DOHH2 (cell line): ENCODE data around the gene CHD9NB.

Source experiments
- H3F3A ChIP-seq: fragments of 200-600 bp; sonication (generic), shearing (Covaris generic); 2 replicates; pipeline ENCODE4 v1.6.0; 2016; ENCODE audit warnings: antibody characterized with exemption, mild to moderate bottlenecking; ENCODE audit not compliant: control insufficient read depth, insufficient read depth
- H3K27ac ChIP-seq: fragments of 200-600 bp; sonication (generic); 2 replicates; pipeline ENCODE4 v1.5.1; 2014; ENCODE audit warnings: low read depth, mild to moderate bottlenecking, low read length, moderate library complexity
- H3K27me3 ChIP-seq: fragments of 200-600 bp; sonication (generic); 2 replicates; pipeline ENCODE4 v1.6.1; 2014; ENCODE audit warnings: mild to moderate bottlenecking, low read length, mixed read lengths; ENCODE audit not compliant: control insufficient read depth
- H3K36me3 ChIP-seq: fragments of 200-600 bp; sonication (generic); 2 replicates; pipeline ENCODE4 v1.6.1; 2014; ENCODE audit warnings: mild to moderate bottlenecking, low read length, moderate library complexity, mixed read lengths; ENCODE audit not compliant: control insufficient read depth
- H3K4me1 ChIP-seq: fragments of 200-600 bp; sonication (generic); 2 replicates; pipeline ENCODE4 v1.6.1; 2014; ENCODE audit warnings: mild to moderate bottlenecking, low read length, mixed read lengths; ENCODE audit not compliant: control insufficient read depth
- H3K4me2 ChIP-seq: fragments of 200-600 bp; sonication (generic); 2 replicates; pipeline ENCODE4 v1.6.0; 2014; ENCODE audit warnings: mild to moderate bottlenecking, low read length, moderate library complexity
- H3K4me3 ChIP-seq: fragments of 200-600 bp; sonication (generic); 2 replicates; pipeline ENCODE4 v1.5.1; 2014; ENCODE audit warnings: mild to moderate bottlenecking, low read length, mixed read lengths
- H3K79me2 ChIP-seq: fragments of 200-600 bp; sonication (generic); 2 replicates; pipeline ENCODE4 v1.6.1; 2014; ENCODE audit warnings: mild to moderate bottlenecking, low read length, mixed read lengths; ENCODE audit not compliant: control insufficient read depth
- H3K9me2 ChIP-seq: fragments of 200-600 bp; sonication (generic); replicated peaks from 2 replicates; pipeline ENCODE4 v1.6.1; 2014; ENCODE audit warnings: mild to moderate bottlenecking, low read length, mixed read lengths; ENCODE audit not compliant: control insufficient read depth
- H3K9me3 ChIP-seq: fragments of 200-600 bp; sonication (generic); 2 replicates; pipeline ENCODE4 v1.6.1; 2014; ENCODE audit warnings: antibody characterized with exemption, low read length, mixed read lengths; ENCODE audit not compliant: control insufficient read depth, insufficient read depth
- H4K20me1 ChIP-seq: fragments of 200-600 bp; sonication (generic); 2 replicates; pipeline ENCODE4 v1.6.0; 2014; ENCODE audit warnings: low read depth, mild to moderate bottlenecking, antibody characterized with exemption, low read length, moderate library complexity; ENCODE audit not compliant: control insufficient read depth, insufficient read depth
- EZH2phosphoT487 ChIP-seq: fragments of 200-600 bp; sonication (generic); IDR thresholded peaks from 2 replicates; pipeline ENCODE4 v1.6.1; 2017; ENCODE audit warnings: borderline replicate concordance, mild to moderate bottlenecking, antibody characterized with exemption, low read length, moderate library complexity, mixed read lengths
- TF ChIP-seq, protein P1 (sequence below): fragments of 200-600 bp; sonication (generic); IDR thresholded peaks from one replicate; pipeline ENCODE4 v1.5.1; 2014; ENCODE audit warnings: antibody characterized with exemption, mild to moderate bottlenecking, low read depth, low read length; ENCODE audit not compliant: poor library complexity, severe bottlenecking

Gene CHD9NB

GRCh38 chr16:53043986-53044601 lies 8.6 kb downstream of the CHD9NB start:
- Histone ChIP-seq H3K79me2 (no peaks in the 10 kb centered on the region), H3K27ac (no peak overlapping the region), H4K20me1 (no peaks in the 10 kb centered on the region), H3K27me3 (peaks cover 22% of the 10 kb centered on the region), H3K36me3 (no peaks in the 10 kb centered on the region), H3K9me3 (no peaks in the 10 kb centered on the region), H3K4me2 (no peak overlapping the region), H3K4me1 (peaks cover 9% of the 10 kb centered on the region), H3K9me2 (no peaks in the 10 kb centered on the region), H3F3A (no peaks in the 10 kb centered on the region), H3K4me3 (no peak overlapping the region)
- TF ChIP-seq, protein P1, sequence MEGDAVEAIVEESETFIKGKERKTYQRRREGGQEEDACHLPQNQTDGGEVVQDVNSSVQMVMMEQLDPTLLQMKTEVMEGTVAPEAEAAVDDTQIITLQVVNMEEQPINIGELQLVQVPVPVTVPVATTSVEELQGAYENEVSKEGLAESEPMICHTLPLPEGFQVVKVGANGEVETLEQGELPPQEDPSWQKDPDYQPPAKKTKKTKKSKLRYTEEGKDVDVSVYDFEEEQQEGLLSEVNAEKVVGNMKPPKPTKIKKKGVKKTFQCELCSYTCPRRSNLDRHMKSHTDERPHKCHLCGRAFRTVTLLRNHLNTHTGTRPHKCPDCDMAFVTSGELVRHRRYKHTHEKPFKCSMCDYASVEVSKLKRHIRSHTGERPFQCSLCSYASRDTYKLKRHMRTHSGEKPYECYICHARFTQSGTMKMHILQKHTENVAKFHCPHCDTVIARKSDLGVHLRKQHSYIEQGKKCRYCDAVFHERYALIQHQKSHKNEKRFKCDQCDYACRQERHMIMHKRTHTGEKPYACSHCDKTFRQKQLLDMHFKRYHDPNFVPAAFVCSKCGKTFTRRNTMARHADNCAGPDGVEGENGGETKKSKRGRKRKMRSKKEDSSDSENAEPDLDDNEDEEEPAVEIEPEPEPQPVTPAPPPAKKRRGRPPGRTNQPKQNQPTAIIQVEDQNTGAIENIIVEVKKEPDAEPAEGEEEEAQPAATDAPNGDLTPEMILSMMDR: no peak
- TF ChIP-seq EZH2phosphoT487: no peak

DNA sequence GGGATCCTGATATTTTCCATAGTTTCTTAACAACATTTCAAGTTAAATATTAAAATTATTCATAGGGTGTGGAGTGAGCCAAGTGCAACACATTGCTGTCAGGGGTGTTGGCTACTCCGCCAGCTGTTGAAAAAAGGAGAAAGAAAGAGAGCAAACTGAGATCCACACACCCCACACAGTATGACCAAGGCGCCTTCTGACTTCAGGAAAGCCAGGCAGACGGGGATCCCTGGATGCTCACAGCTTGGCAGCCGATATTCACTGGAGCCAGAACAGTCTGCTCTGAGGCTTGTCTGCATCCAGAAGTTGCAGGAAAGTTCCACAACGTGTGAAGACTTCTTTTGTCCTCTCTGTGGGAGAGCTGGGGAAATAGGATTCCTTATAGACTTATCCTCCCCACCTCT lies 9.3 kb downstream of the CHD9NB start:
- Histone ChIP-seq H3K36me3 (no peaks in the 10 kb centered on the region), H3K9me2 (no peaks in the 10 kb centered on the region), H4K20me1 (no peaks in the 10 kb centered on the region), H3K9me3 (no peaks in the 10 kb centered on the region), H3K27me3 (peaks cover 22% of the 10 kb centered on the region), H3F3A (no peaks in the 10 kb centered on the region), H3K79me2 (no peaks in the 10 kb centered on the region), H3K27ac (no peak overlapping the region), H3K4me1 (peaks cover 9% of the 10 kb centered on the region), H3K4me3 (no peak overlapping the region), H3K4me2 (no peak overlapping the region)
- TF ChIP-seq EZH2phosphoT487: no peak
- TF ChIP-seq, protein P1: no peak

DNA sequence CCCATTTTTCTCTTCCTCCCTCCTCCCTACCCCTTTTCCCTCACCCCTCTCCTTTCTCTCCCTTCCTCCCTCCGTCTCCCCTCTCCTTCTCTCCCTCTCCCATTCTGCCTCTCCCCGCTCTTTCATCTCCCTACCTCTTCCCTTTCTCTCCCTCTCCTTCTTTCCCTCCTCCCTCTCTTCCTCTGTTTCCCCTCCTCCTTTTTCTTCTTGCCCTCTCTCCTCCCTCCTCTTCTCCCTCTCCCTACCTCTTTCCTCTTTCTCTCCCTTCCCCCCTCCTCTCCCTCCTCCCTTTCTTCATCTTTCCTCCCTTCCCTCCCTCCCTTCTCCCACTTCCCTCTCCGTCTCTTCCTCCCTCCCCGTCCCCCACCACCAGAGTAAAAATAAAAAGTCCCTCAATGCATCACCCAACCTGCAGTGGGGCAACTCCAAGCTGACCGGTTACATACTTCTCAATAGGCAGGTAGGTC lies 10.4 kb downstream of the CHD9NB start:
- TF ChIP-seq, protein P1: no peak
- no peak for TF ChIP-seq EZH2phosphoT487
- H3F3A ChIP-seq: no peaks in the 10 kb centered on the region

More for the DNA sequence above, 10.4 kb downstream of the CHD9NB start:
- no peaks in the 10 kb centered on the region for H3K9me2 ChIP-seq
- H3K36me3 ChIP-seq: no peaks in the 10 kb centered on the region
- H3K4me1 ChIP-seq: peaks cover 9% of the 10 kb centered on the region
- no peaks in the 10 kb centered on the region for H3K79me2 ChIP-seq
- H3K4me3 ChIP-seq: no peak overlapping the region
- no peak overlapping the region for H3K27ac ChIP-seq
- no peak overlapping the region for H3K4me2 ChIP-seq
- H3K27me3 ChIP-seq: peaks cover 22% of the 10 kb centered on the region
- H4K20me1 ChIP-seq: no peaks in the 10 kb centered on the region
- no peaks in the 10 kb centered on the region for H3K9me3 ChIP-seq
